Stimulated activated effector memory CD8-positive, alpha-beta T cell treated with anti-CD3 and anti-CD28 coated beads, Interleukin-12 subunit alpha, Interleukin-12 subunit beta, amount 100 ng/mL, for 72 hours (primary cell): ENCODE measurements around the gene ZC3H14.

ENCODE experiments used
- ATAC-seq: fragments of 150-1000 bp; cut with Tn5 transposase; 2 replicates; pipeline ENCODE4 v1.10.0; 2021
- DNase-seq, 2 donors: peaks; one replicate each; pipeline ENCODE4 v3.0.0; 2021 to 2022; ENCODE audit warnings: low spot score in 2 of 2
- H3K27ac Mint-ChIP-seq: one replicate; pipeline ENCODE4 v1.8.0; 2022; ENCODE audit warnings: mild to moderate bottlenecking, mixed read lengths
- H3K36me3 Mint-ChIP-seq: one replicate; pipeline ENCODE4 v1.8.0; 2022; ENCODE audit warnings: mild to moderate bottlenecking, mixed read lengths
- H3K4me1 Mint-ChIP-seq: one replicate; pipeline ENCODE4 v1.8.0; 2022; ENCODE audit warnings: mixed read lengths
- H3K4me3 Mint-ChIP-seq: one replicate; pipeline ENCODE4 v1.8.0; 2022; ENCODE audit warnings: mild to moderate bottlenecking, mixed read lengths
- H3K9me3 Mint-ChIP-seq: one replicate; pipeline ENCODE4 v1.8.0; 2022; ENCODE audit warnings: mixed read lengths

ZC3H14 gene

DNA sequence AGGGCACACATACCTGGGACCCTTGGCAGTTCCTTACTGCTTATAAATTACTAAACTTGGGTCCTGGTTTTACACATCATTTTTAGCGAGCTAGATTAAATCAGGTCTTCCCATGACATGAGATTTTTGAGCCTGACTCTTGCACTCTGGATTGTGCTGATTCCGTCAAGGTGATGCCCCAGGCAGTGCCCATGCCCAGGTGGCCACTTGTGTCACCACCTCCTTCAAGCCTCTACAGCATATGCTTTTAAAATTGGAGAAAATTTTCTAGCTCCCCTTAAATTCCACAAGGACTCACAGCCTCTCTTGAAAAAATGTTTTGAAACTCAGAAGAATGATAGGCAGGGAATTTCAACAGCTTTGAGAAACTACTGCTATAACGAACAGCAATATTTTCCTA, 17.6 kb upstream of the ZC3H14 start:
- DNase-seq: no peak
- no peak for ATAC-seq
- Mint-ChIP-seq H3K4me1 (no peaks in the 10 kb centered on the region), H3K4me3 (no peak overlapping the region), H3K27ac (no peak overlapping the region), H3K9me3 (no peaks in the 10 kb centered on the region), H3K36me3 (no peaks in the 10 kb centered on the region)

DNA sequence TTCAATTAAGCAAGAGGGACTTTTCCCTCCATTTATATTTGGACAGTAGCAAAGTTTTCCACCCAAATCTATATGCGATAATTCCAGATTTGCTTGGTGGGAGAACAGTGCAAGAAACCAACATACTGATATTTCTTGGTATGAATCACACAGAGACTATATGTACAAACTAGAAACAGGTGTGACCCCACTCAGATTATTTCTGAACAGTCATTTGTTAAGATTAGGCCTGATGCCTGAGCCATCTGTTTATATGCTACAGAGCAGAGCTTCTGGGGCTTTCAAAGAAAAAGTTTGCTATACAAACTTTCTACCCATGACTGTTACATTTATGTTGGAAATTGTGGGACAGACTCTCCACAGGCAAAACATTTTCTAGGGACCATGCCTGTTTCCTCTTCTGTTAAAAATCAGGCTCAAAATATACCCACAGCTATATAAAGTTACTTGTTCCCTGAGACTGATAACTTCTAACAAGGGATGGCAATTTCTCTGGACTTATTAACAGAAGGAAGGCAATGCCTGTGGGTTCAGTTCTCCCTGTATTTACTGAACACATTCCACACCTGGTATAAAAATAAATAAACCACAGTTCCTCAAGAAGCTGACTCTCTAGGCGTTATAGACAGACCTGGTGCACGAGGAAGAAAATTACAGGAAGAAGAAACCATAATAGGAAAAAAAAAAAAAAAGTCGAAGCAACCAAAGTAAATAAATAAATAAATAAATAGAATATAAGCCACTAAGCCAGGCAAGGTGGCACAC, 16.0 kb upstream of the ZC3H14 start:
- no peaks in the 10 kb centered on the region for H3K9me3 Mint-ChIP-seq
- H3K4me1 Mint-ChIP-seq: no peaks in the 10 kb centered on the region
- no peak overlapping the region for H3K27ac Mint-ChIP-seq
- H3K36me3 Mint-ChIP-seq: no peaks in the 10 kb centered on the region
- no peak overlapping the region for H3K4me3 Mint-ChIP-seq
- DNase-seq: no peak
- ATAC-seq: no peak

DNA sequence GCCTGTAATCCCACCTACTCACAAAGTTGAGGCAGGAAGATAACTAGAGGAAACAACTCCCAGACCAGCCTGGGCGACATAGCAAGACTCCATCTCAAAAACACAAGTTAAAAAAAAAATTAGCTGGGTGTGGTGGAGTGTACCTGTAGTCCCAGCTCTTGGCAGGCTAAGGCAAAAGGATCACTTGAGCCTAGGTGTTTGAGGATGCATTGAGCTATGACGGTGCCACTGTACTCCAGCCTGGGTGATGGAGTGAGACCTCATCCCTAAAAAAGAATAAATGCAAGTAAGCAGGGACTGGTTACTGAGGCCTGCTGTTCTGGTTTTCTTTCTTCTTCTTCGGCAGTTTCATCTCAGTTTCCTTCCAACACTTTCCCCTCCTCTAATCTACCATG, 15.5 kb upstream of the ZC3H14 start:
- no peak for ATAC-seq
- no peaks in the 10 kb centered on the region for H3K36me3 Mint-ChIP-seq
- no peak overlapping the region for H3K4me3 Mint-ChIP-seq
- no peaks in the 10 kb centered on the region for H3K9me3 Mint-ChIP-seq
- H3K27ac Mint-ChIP-seq: no peak overlapping the region
- H3K4me1 Mint-ChIP-seq: no peaks in the 10 kb centered on the region
- no peak for DNase-seq

DNA sequence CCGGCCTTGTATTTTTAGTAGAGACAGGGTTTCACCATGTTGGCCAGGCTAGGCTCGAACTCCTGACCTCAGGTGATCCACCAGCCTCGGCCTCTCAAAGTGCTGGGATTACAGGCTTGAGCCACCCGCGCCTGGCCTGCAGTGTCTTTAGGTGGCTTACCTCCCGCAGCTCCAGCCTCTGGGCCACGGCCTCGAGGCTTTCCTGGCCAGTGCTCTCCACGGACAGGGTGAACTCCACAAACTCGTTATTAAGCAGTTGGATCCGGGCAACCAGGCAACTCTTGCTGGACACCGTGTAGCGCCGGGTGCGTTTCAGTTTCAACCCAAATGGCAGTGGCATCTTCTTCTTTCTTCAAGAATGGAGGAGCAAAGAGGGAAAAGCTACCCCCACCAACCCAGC, 12.8 kb upstream of the ZC3H14 start:
- H3K27ac Mint-ChIP-seq: no peak overlapping the region
- H3K9me3 Mint-ChIP-seq: no peaks in the 10 kb centered on the region
- ATAC-seq (no peak), DNase-seq (no peak)
- no peaks in the 10 kb centered on the region for H3K36me3 Mint-ChIP-seq
- no peak overlapping the region for H3K4me3 Mint-ChIP-seq
- peaks cover 11% of the 10 kb centered on the region for H3K4me1 Mint-ChIP-seq

DNA sequence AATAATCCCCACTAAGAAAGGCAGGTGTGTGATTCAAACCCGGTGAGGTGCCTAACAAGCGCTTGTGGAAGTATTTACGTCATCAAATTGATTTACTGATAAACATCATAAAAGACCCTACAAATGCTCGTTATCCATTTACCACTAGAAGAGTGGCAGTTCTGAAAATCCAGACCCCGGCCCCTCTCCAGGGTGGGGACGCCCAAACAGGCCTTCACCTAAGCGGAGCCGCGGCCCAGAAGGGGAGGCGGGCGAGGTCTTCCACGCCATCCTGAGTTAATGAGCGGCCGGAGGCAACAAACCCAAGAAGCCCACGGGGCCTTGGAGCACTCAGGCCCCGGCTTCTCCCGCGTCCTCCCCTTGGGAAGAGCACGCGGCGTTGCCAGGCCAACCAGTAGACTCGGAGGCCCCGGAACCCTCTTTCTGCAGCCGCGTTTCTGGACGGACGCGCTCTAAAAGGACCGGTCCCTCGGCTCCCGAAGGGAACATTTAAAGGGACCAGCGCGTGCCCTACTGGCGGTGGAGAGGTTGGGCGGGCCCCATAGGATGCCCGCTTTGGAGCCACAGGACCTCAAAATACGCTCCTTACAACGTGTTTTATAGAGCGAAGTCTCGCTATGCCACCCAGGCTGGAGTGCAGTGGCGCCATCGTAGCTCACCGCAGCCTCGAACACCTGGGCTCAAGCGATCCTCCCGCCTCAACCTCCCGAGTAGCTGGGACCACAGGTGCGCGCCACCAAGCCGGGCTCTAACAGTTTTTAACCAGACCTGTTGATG, 11.6 kb upstream of the ZC3H14 start:
- ATAC-seq: peak; percentile 59
- H3K4me3 Mint-ChIP-seq: peak overlapping the region; percentile 56
- H3K9me3 Mint-ChIP-seq: no peaks in the 10 kb centered on the region
- peak; percentile 23 to 65 for DNase-seq
- H3K4me1 Mint-ChIP-seq: peaks cover 14% of the 10 kb centered on the region
- H3K27ac Mint-ChIP-seq: no peak overlapping the region
- no peaks in the 10 kb centered on the region for H3K36me3 Mint-ChIP-seq

- ATAC-seq: no peak
- Mint-ChIP-seq H3K9me3 (no peaks in the 10 kb centered on the region), H3K4me1 (peaks cover 21% of the 10 kb centered on the region), H3K36me3 (peaks cover 2% of the 10 kb centered on the region), H3K4me3 (peak overlapping the region; percentile 56), H3K27ac (no peak overlapping the region)
- DNase-seq: no peak
Measured at GRCh38 chr14:88551980-88552431, 10.8 kb upstream of the ZC3H14 start.

DNA sequence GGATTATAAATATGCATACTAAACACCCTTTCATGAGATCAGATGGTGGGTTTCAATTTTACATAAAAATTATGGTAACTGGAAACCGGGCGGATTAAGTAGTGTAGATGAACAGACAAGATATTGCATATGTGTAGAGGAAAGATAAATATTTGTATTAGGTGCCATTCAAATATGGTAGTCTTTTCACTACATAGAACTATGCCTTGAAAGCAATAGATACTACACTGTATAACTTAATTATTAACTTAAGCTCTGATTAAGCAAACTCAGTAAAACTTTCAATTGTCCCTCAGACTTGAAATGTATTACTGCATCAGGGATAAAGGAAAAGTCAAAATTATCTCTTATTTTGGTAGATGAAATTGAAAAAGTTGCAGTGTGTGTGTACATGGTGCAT, 10.0 kb upstream of the ZC3H14 start:
- DNase-seq (no peak), ATAC-seq (no peak)
- Mint-ChIP-seq H3K27ac (no peak overlapping the region), H3K9me3 (no peaks in the 10 kb centered on the region), H3K4me3 (no peak overlapping the region), H3K36me3 (peaks cover 8% of the 10 kb centered on the region), H3K4me1 (peaks cover 22% of the 10 kb centered on the region)

DNA sequence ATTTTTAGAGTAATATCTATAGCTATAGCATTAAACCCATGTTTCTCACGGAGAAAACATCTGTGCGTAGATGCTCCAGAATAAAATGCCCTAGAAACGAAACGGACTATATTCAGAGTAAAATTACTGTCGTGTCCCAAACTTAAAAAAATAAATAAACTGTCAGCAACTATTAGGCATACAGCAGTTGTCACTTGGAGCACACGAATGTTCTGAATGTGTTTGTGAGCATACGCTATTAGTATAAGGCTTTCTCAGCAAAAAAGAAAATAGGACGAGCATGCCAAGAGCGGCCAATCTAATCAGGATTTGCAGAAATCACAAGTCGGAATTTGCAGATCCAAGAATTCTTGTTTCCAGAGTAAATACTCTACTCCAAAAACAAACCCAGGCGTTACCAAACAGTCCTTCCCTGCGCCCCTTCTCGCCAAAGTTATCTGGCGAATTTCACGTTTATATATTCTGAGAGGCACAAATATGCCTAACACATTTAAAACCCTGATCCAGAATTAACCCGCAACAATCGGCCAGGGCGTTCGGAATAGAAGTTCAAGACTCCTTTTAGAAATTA, 8.9 kb upstream of the ZC3H14 start:
- Mint-ChIP-seq H3K9me3 (no peaks in the 10 kb centered on the region), H3K4me3 (peak overlapping the region; percentile 55), H3K27ac (no peak overlapping the region), H3K36me3 (peaks cover 8% of the 10 kb centered on the region), H3K4me1 (peaks cover 22% of the 10 kb centered on the region)
- no peak for DNase-seq
- ATAC-seq: no peak

GRCh38 chr14:88554457-88555286, 8.2 kb upstream of the ZC3H14 start, which contains the start of gene PTPN21:
PTPN21 (minus strand) TSS chr14:88555007; CDS start chr14:88550417, 4,590 bp downstream.
- peak in 1 of 2 donors; percentile 59 for DNase-seq
- peaks cover 22% of the 10 kb centered on the region for H3K4me1 Mint-ChIP-seq
- peak; percentile 55 for ATAC-seq
- H3K36me3 Mint-ChIP-seq: peaks cover 8% of the 10 kb centered on the region
- no peak within 1 kb of the TSS for H3K27ac Mint-ChIP-seq
- no peaks in the 10 kb centered on the region for H3K9me3 Mint-ChIP-seq
- peak within 1 kb of the TSS; percentile 55 for H3K4me3 Mint-ChIP-seq

- DNase-seq (no peak), ATAC-seq (no peak)
- Mint-ChIP-seq H3K4me1 (peaks cover 22% of the 10 kb centered on the region), H3K9me3 (no peaks in the 10 kb centered on the region), H3K36me3 (peaks cover 8% of the 10 kb centered on the region), H3K4me3 (no peak overlapping the region), H3K27ac (no peak overlapping the region)
Measured at GRCh38 chr14:88556581-88556980, 6.3 kb upstream of the ZC3H14 start.

DNA sequence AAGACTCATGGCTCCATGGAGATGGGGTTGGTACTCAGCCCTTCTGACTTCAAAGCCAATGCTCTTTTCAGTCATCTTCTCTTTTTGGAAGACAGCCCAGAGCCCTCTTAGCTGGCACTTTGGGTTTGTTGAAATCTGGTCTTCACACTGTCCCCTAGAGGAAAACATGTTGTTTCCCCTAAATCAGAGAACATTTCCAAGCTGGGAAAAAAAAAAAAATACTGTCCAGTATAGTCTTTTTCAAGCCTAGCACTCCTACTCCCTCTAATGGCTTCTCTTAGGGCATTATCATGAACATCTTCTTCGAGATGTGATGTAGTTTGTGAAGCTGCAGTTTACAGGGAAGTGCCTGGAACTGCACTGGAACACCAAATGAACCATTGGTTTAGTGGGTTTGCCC, 3.0 kb upstream of the ZC3H14 start:
- no peak overlapping the region for H3K4me3 Mint-ChIP-seq
- DNase-seq: no peak
- no peaks in the 10 kb centered on the region for H3K9me3 Mint-ChIP-seq
- H3K36me3 Mint-ChIP-seq: peaks cover 29% of the 10 kb centered on the region
- no peak for ATAC-seq
- H3K4me1 Mint-ChIP-seq: peaks cover 33% of the 10 kb centered on the region
- no peak overlapping the region for H3K27ac Mint-ChIP-seq

- DNase-seq (no peak), ATAC-seq (no peak)
- H3K9me3 Mint-ChIP-seq: no peaks in the 10 kb centered on the region
- peaks cover 31% of the 10 kb centered on the region for H3K36me3 Mint-ChIP-seq
- H3K4me3 Mint-ChIP-seq: peak overlapping the region; percentile 76
- peaks cover 22% of the 10 kb centered on the region for H3K4me1 Mint-ChIP-seq
- H3K27ac Mint-ChIP-seq: peak overlapping the region; percentile 67
Measured at GRCh38 chr14:88562532-88562830, 356 bp upstream of the ZC3H14 start.

DNA sequence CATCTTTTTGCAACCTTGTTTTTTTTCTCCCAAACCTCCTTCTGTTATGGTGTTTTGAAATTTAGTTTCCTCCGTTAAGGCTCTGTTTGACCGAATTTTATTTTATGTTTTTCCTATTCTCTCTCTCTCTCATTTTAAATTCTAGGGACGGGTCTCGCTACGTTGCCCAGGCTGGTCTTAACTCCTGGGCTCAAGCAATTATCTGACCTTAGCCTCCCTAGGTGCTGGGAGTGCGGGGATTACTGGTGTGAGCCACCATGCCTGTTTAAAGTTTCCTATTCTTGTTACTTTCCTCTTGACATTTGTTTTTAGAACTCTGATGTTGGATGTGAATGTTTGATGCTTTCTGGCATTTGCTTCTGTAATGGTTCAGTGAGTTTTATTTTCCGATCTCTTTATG, 1.0 kb downstream of the ZC3H14 start:
- peaks cover 4% of the 10 kb centered on the region for H3K9me3 Mint-ChIP-seq
- H3K27ac Mint-ChIP-seq: peak overlapping the region; percentile 67
- H3K4me3 Mint-ChIP-seq: peak overlapping the region; percentile 76
- peaks cover 27% of the 10 kb centered on the region for H3K4me1 Mint-ChIP-seq
- DNase-seq (no peak), ATAC-seq (no peak)
- peaks cover 43% of the 10 kb centered on the region for H3K36me3 Mint-ChIP-seq

- peaks cover 4% of the 10 kb centered on the region for H3K9me3 Mint-ChIP-seq
- H3K36me3 Mint-ChIP-seq: peaks cover 59% of the 10 kb centered on the region
- DNase-seq: no peak
- H3K4me3 Mint-ChIP-seq: no peak overlapping the region
- peaks cover 27% of the 10 kb centered on the region for H3K4me1 Mint-ChIP-seq
- H3K27ac Mint-ChIP-seq: no peak overlapping the region
- no peak for ATAC-seq
Measured at GRCh38 chr14:88565427-88565826, 2.6 kb downstream of the ZC3H14 start.

DNA sequence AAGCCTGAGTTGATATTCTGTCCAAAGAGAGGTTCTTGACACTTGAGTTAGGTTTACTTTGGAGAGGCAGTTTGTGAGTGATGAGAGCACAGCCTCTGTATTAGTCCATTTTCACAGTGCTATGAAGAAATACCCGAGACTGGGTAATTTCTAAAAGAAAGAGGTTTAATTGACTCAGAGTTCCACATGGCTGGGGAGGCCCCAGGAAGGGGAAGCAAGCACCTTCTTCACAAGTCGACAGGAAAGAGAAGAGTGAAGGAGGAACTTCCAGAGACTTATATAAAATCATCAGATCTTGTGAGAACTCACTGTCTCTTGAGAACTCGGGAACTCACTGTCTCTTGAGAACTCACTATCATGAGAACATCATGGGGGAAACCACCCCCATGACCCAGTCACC, 5.4 kb downstream of the ZC3H14 start:
- Mint-ChIP-seq H3K36me3 (peaks cover 74% of the 10 kb centered on the region), H3K27ac (no peak overlapping the region), H3K9me3 (peaks cover 4% of the 10 kb centered on the region), H3K4me3 (no peak overlapping the region), H3K4me1 (peaks cover 18% of the 10 kb centered on the region)
- ATAC-seq: no peak
- no peak for DNase-seq
